WERI-Rb-1 (cell line): ENCODE measurements around the gene ADARB2.

Source experiments
- DNase-seq: peaks from one replicate; pipeline ENCODE4 v3.0.0-alpha.2; 2020
- H3K27ac ChIP-seq: fragments of 250-450 bp; sonication (Bioruptor Pico); 2 replicates; pipeline ENCODE4 v1.5.1; 2020; ENCODE audit warnings: mild to moderate bottlenecking, moderate library complexity
- H3K27me3 ChIP-seq: fragments of 250-450 bp; sonication (Bioruptor Pico); 2 replicates; pipeline ENCODE4 v1.5.1; 2021; ENCODE audit warnings: mild to moderate bottlenecking, low read depth, moderate library complexity; ENCODE audit not compliant: insufficient read depth, severe bottlenecking
- H3K36me3 ChIP-seq: fragments of 250-450 bp; sonication (Bioruptor Pico); 2 replicates; pipeline ENCODE4 v1.5.1; 2020; ENCODE audit warnings: mild to moderate bottlenecking, moderate library complexity
- H3K4me3 ChIP-seq: 2 replicates; pipeline ENCODE4 v1.5.1; 2011; ENCODE audit warnings: low read depth, mild to moderate bottlenecking, control low read depth, low read length
- H3K9me3 ChIP-seq: fragments of 250-450 bp; sonication (Bioruptor Pico); 2 replicates; pipeline ENCODE4 v1.5.1; 2021; ENCODE audit warnings: mild to moderate bottlenecking, moderate library complexity; ENCODE audit not compliant: severe bottlenecking
- CTCF ChIP-seq: IDR thresholded peaks from 2 replicates; pipeline ENCODE4 v1.5.1; 2011; ENCODE audit warnings: low read depth, mild to moderate bottlenecking, control low read depth, inconsistent platforms, low read length

ADARB2 gene

GRCh38 chr10:1513221-1513620 lies 224.1 kb downstream of the ADARB2 start:
- no peak overlapping the region for H3K27ac ChIP-seq
- no peaks in the 10 kb centered on the region for H3K9me3 ChIP-seq
- no peak for DNase-seq
- no peak overlapping the region for H3K4me3 ChIP-seq
- H3K36me3 ChIP-seq, result no peaks in the 10 kb centered on the region
- no peak for TF ChIP-seq CTCF
- peaks cover 2% of the 10 kb centered on the region for H3K27me3 ChIP-seq

GRCh38 chr10:1509011-1509530 lies 228.3 kb downstream of the ADARB2 start:
- TF ChIP-seq CTCF, result no peak
- no peak for DNase-seq
- H3K27ac ChIP-seq, result no peak overlapping the region
- no peak overlapping the region for H3K4me3 ChIP-seq
- no peaks in the 10 kb centered on the region for H3K36me3 ChIP-seq
- H3K9me3 ChIP-seq, result no peaks in the 10 kb centered on the region
- H3K27me3 ChIP-seq, result peaks cover 4% of the 10 kb centered on the region

GRCh38 chr10:1508096-1508495 lies 229.2 kb downstream of the ADARB2 start:
- Histone ChIP-seq H3K9me3 (no peaks in the 10 kb centered on the region), H3K36me3 (no peaks in the 10 kb centered on the region), H3K4me3 (no peak overlapping the region), H3K27me3 (peaks cover 4% of the 10 kb centered on the region), H3K27ac (no peak overlapping the region)
- TF ChIP-seq CTCF, result no peak
- DNase-seq, result no peak

- H3K27me3 ChIP-seq, result peaks cover 4% of the 10 kb centered on the region
- H3K36me3 ChIP-seq, result no peaks in the 10 kb centered on the region
- DNase-seq, result no peak
- H3K9me3 ChIP-seq, result no peaks in the 10 kb centered on the region
- no peak overlapping the region for H3K4me3 ChIP-seq
- TF ChIP-seq CTCF, result no peak
- H3K27ac ChIP-seq, result no peak overlapping the region
Observed at GRCh38 chr10:1507436-1507835, 229.9 kb downstream of the ADARB2 start.

- no peaks in the 10 kb centered on the region for H3K9me3 ChIP-seq
- peaks cover 4% of the 10 kb centered on the region for H3K27me3 ChIP-seq
- TF ChIP-seq CTCF, result no peak
- no peaks in the 10 kb centered on the region for H3K36me3 ChIP-seq
- no peak overlapping the region for H3K27ac ChIP-seq
- DNase-seq, result no peak
- no peak overlapping the region for H3K4me3 ChIP-seq
Observed at GRCh38 chr10:1504940-1505339, 232.4 kb downstream of the ADARB2 start.

- no peak for TF ChIP-seq CTCF
- Histone ChIP-seq H3K27me3 (peaks cover 4% of the 10 kb centered on the region), H3K36me3 (no peaks in the 10 kb centered on the region), H3K4me3 (no peak overlapping the region), H3K27ac (no peak overlapping the region), H3K9me3 (no peaks in the 10 kb centered on the region)
- no peak for DNase-seq
Observed at GRCh38 chr10:1504286-1504685, 233.0 kb downstream of the ADARB2 start.
